Stimulated activated CD4-positive, alpha-beta T cell treated with anti-CD3 and anti-CD28 coated beads, TNF-alpha, amount 100 ng/mL, for 4 hours (primary cell): ENCODE results near the gene GEMIN8.

Source experiments
- DNase-seq, 3 experiments: peaks; one replicate each; pipeline ENCODE4 v3.0.0-alpha.2; 2020; ENCODE audit warnings: low read depth in 3 of 3

Gene GEMIN8

GRCh38 chrX:14015941-14016340 is 13.8 kb downstream of the GEMIN8 start:
- DNase-seq = no peak

GRCh38 chrX:14015294-14015693 is 14.4 kb downstream of the GEMIN8 start:
- DNase-seq = no peak

GRCh38 chrX:14014526-14014925 is 15.2 kb downstream of the GEMIN8 start:
- DNase-seq = no peak

GRCh38 chrX:14013054-14013453 is 16.6 kb downstream of the GEMIN8 start:
- no peak for DNase-seq

- DNase-seq = no peak
Observed at GRCh38 chrX:14010566-14010965, 19.1 kb downstream of the GEMIN8 start.

- DNase-seq = no peak
Observed at GRCh38 chrX:14006540-14006939, 23.2 kb downstream of the GEMIN8 start.

- no peak for DNase-seq
Observed at GRCh38 chrX:14003876-14004425, 25.7 kb downstream of the GEMIN8 start.

- no peak for DNase-seq
Observed at GRCh38 chrX:14003028-14003427, 26.7 kb downstream of the GEMIN8 start.

GRCh38 chrX:13996650-13997049 is 33.0 kb downstream of the GEMIN8 start:
- no peak for DNase-seq

- DNase-seq = no peak
Observed at GRCh38 chrX:13994536-13995080, 35.1 kb downstream of the GEMIN8 start.

GRCh38 chrX:13994104-13994503 is 35.6 kb downstream of the GEMIN8 start:
- no peak for DNase-seq

GRCh38 chrX:13990126-13990800 is 39.4 kb downstream of the GEMIN8 start:
- no peak for DNase-seq

GRCh38 chrX:13985697-13986435 is 43.8 kb downstream of the GEMIN8 start:
- DNase-seq = no peak

- no peak for DNase-seq
Observed at GRCh38 chrX:13983734-13984133, 46.0 kb downstream of the GEMIN8 start.

GRCh38 chrX:13968198-13968597 is 61.5 kb downstream of the GEMIN8 start:
- no peak for DNase-seq

GRCh38 chrX:13967636-13968035 is 62.1 kb downstream of the GEMIN8 start:
- no peak for DNase-seq

GRCh38 chrX:13966793-13967125 is 62.9 kb downstream of the GEMIN8 start:
- no peak for DNase-seq

GRCh38 chrX:13966071-13966792 is 63.5 kb downstream of the GEMIN8 start:
- DNase-seq = no peak

GRCh38 chrX:13965531-13965930 is 64.2 kb downstream of the GEMIN8 start:
- DNase-seq = no peak

GRCh38 chrX:13956998-13957397 is 72.7 kb downstream of the GEMIN8 start:
- no peak for DNase-seq
